PC-3 (cell line): ENCODE data around the gene GRIK1. TPM values are rescaled to one million over a fixed set of nuclear protein-coding genes. Genes with fewer than 3 reads are reported as not detected.

ENCODE experiments used
- ATAC-seq: fragments of 200-7000 bp; cut with Tn5 transposase; 2 replicates; pipeline ENCODE4 v1.9.1; 2020; ENCODE audit warnings: mild to moderate bottlenecking, moderate library complexity
- BruUV-seq: library from RNA; stranded (reverse); fragments of 400-500 nt; replicated peaks from 2 replicates; lab custom pipeline; 2021; lab: Mats Ljungman, UMichigan
- CTCF ChIA-PET: fragments of 300-600 bp; sonication (Branson Sonifier 250); formaldehyde crosslinking; loops from one replicate; lab custom pipeline; 2022; ENCODE audit warnings: antibody characterized with exemption; lab: Charles Lee
- POLR2A ChIA-PET: fragments of 300-600 bp; sonication (Branson Sonifier 250); formaldehyde crosslinking; loops from one replicate; lab custom pipeline; 2022; ENCODE audit warnings: antibody characterized with exemption; ENCODE audit not compliant: unreplicated experiment; lab: Charles Lee
- DNase-seq: peaks from one replicate; pipeline ENCODE4 v3.0.0-alpha.2; 2015
- H2AFZ ChIP-seq: fragments of 300-600 bp; sonication (generic); 2 replicates; pipeline ENCODE4 v1.6.0; 2016; ENCODE audit warnings: antibody characterized with exemption, low read length
- H3F3A ChIP-seq: fragments of 300-600 bp; sonication (generic); one replicate; pipeline ENCODE4 v1.6.0; 2017; ENCODE audit warnings: antibody characterized with exemption, low read length, control low read depth, mild to moderate bottlenecking; ENCODE audit not compliant: unreplicated experiment
- H3K27ac ChIP-seq: fragments of 300-600 bp; sonication (generic); 2 replicates; pipeline ENCODE4 v1.5.1; 2016; ENCODE audit warnings: mild to moderate bottlenecking, low read length
- H3K27me3 ChIP-seq: fragments of 300-600 bp; sonication (generic); 2 replicates; pipeline ENCODE4 v1.6.1; 2016; ENCODE audit warnings: low read length, mixed read lengths
- H3K36me3 ChIP-seq: fragments of 300-600 bp; sonication (generic); 2 replicates; pipeline ENCODE4 v1.6.1; 2016; ENCODE audit warnings: low read depth, mixed run types, low read length, mixed read lengths
- H3K4me1 ChIP-seq: fragments of 300-600 bp; sonication (generic); 2 replicates; pipeline ENCODE4 v1.5.1; 2016; ENCODE audit warnings: low read length; ENCODE audit not compliant: insufficient read depth
- H3K4me2 ChIP-seq: fragments of 300-600 bp; sonication (generic); 2 replicates; pipeline ENCODE4 v1.6.0; 2016; ENCODE audit warnings: low read length
- H3K4me3 ChIP-seq: fragments of 300-600 bp; sonication (generic); 2 replicates; pipeline ENCODE4 v1.5.1; 2016; ENCODE audit warnings: mild to moderate bottlenecking, low read length, mixed read lengths
- H3K79me2 ChIP-seq: fragments of 300-600 bp; sonication (generic); 2 replicates; pipeline ENCODE4 v1.6.1; 2017; ENCODE audit warnings: low read length, mixed read lengths
- H3K9ac ChIP-seq: fragments of 300-600 bp; sonication (generic); 2 replicates; pipeline ENCODE4 v1.6.0; 2016; ENCODE audit warnings: mild to moderate bottlenecking, low read length
- H3K9me2 ChIP-seq: fragments of 300-600 bp; sonication (generic); replicated peaks from 2 replicates; pipeline ENCODE4 v1.6.1; 2016; ENCODE audit warnings: mixed run types, low read length, mixed read lengths
- H3K9me3 ChIP-seq: fragments of 300-600 bp; sonication (generic); 2 replicates; pipeline ENCODE4 v1.6.1; 2016; ENCODE audit warnings: low read length, mixed read lengths
- H4K20me1 ChIP-seq: fragments of 300-600 bp; sonication (generic); 2 replicates; pipeline ENCODE4 v1.6.1; 2016; ENCODE audit warnings: low read length, mixed read lengths
- EZH2 ChIP-seq: fragments of 300-600 bp; sonication (generic); IDR thresholded peaks from one replicate; pipeline ENCODE4 v1.6.1; 2017; ENCODE audit warnings: antibody characterized with exemption, mild to moderate bottlenecking, low read length; ENCODE audit not compliant: unreplicated experiment
- EZH2phosphoT487 ChIP-seq: fragments of 300-600 bp; sonication (generic); IDR thresholded peaks from 2 replicates; pipeline ENCODE4 v1.6.1; 2018; ENCODE audit warnings: mild to moderate bottlenecking, antibody characterized with exemption, low read length, borderline replicate concordance
- intact Hi-C: fragments of 100-400 bp; cut with micrococcal nuclease; formaldehyde crosslinking; loops from 2 replicates; pipeline ENCODE4 v1.9.0; 2023
- total RNA-seq: library from RNA; depleted of rRNA; stranded (reverse); fragments of >200 nt; gene quantifications from 2 replicates; pipeline ENCODE4 v1.2.3, GENCODE V29; 2014; rRNA removed
- TF ChIP-seq, protein P1 (sequence below): fragments of 300-600 bp; sonication (generic); conservative IDR thresholded peaks from 2 replicates; pipeline ENCODE4 v1.5.1; 2017; ENCODE audit warnings: antibody characterized with exemption, low read depth, mild to moderate bottlenecking, low read length

The GRIK1 gene
- total RNA-seq, 1 experiment from 2014 or later, result not detected

DNA sequence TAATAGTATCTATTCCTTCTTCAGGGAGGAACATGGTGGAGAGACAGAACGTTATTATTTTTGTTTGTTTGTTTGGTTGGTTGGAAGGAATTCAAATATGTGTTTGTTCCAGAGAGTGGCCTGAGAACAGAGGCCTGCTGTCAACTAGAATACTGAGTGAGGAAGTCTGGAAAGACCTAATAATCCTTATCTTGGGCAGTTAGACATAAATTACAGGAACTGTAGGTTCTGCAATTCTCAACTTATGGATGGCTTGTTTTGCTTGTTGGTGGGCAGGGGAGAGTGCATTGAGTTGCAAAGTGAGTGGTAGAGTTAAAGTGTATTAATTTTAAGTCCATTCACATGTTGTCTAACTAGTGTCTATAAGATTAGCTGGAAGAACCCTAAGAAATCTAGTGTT is 443.5 kb downstream of the GRIK1 start:
- no peak overlapping the region for H3K9ac ChIP-seq
- POLR2A ChIA-PET, result interaction anchor here (0.7 kb wide), 1 partner anchor 147 kb away, joined by 3 read pairs; no protein-coding TSS in a partner anchor
- intact Hi-C loops, result no loop called here

DNA sequence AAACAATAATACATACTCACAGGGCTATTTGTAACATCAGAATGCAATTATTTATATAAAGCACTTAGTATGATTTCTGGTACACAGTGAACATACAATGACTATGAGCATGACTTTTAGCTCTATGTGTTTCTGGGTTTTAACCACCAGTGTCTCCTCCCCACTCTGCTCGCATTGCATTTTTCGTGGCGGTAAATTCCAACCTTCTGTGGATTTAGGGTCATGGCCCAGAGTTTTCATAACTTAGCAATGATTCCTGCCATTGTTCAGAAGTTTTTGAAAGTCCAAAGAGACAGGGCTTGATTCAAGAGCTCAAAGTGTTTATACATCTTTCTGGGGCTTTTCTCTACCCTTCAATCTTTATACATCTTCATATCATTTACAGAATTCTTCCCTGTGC is 449.8 kb downstream of the GRIK1 start:
- no peaks in the 10 kb centered on the region for H3F3A ChIP-seq
- intact Hi-C loops, result no loop called here
- TF ChIP-seq EZH2phosphoT487 (no peak), EZH2 (no peak)
- TF ChIP-seq, protein P1, sequence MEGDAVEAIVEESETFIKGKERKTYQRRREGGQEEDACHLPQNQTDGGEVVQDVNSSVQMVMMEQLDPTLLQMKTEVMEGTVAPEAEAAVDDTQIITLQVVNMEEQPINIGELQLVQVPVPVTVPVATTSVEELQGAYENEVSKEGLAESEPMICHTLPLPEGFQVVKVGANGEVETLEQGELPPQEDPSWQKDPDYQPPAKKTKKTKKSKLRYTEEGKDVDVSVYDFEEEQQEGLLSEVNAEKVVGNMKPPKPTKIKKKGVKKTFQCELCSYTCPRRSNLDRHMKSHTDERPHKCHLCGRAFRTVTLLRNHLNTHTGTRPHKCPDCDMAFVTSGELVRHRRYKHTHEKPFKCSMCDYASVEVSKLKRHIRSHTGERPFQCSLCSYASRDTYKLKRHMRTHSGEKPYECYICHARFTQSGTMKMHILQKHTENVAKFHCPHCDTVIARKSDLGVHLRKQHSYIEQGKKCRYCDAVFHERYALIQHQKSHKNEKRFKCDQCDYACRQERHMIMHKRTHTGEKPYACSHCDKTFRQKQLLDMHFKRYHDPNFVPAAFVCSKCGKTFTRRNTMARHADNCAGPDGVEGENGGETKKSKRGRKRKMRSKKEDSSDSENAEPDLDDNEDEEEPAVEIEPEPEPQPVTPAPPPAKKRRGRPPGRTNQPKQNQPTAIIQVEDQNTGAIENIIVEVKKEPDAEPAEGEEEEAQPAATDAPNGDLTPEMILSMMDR, result no peak
- no peaks in the 10 kb centered on the region for H3K9me2 ChIP-seq
- H3K27me3 ChIP-seq, result no peaks in the 10 kb centered on the region
- H2AFZ ChIP-seq, result no peak overlapping the region
- CTCF ChIA-PET, result no interaction called here
- H3K9ac ChIP-seq, result no peak overlapping the region
- H3K36me3 ChIP-seq, result no peaks in the 10 kb centered on the region
- BruUV-seq, result no TSS peak
- no peaks in the 10 kb centered on the region for H3K9me3 ChIP-seq
- no peaks in the 10 kb centered on the region for H3K79me2 ChIP-seq
- POLR2A ChIA-PET, result no interaction called here
- H3K4me3 ChIP-seq, result no peak overlapping the region
- no peak overlapping the region for H3K4me2 ChIP-seq
- ATAC-seq (no peak), DNase-seq (no peak)
- no peak overlapping the region for H3K27ac ChIP-seq
- no peaks in the 10 kb centered on the region for H4K20me1 ChIP-seq
- no peaks in the 10 kb centered on the region for H3K4me1 ChIP-seq

More for the DNA sequence above, 443.5 kb downstream of the GRIK1 start:
- no peaks in the 10 kb centered on the region for H3K79me2 ChIP-seq
- H3K4me3 ChIP-seq, result no peak overlapping the region
- H3K9me2 ChIP-seq, result no peaks in the 10 kb centered on the region
- DNase-seq, result no peak
- no peaks in the 10 kb centered on the region for H4K20me1 ChIP-seq
- no peak overlapping the region for H3K4me2 ChIP-seq
- no TSS peak for BruUV-seq
- H3K4me1 ChIP-seq, result no peaks in the 10 kb centered on the region
- no peak for ATAC-seq
- H3K36me3 ChIP-seq, result no peaks in the 10 kb centered on the region
- no peak for TF ChIP-seq EZH2phosphoT487
- TF ChIP-seq EZH2, result no peak
- TF ChIP-seq, protein P1, result no peak
- CTCF ChIA-PET, result no interaction called here
- no peaks in the 10 kb centered on the region for H3F3A ChIP-seq
- H3K9me3 ChIP-seq, result no peaks in the 10 kb centered on the region
- H2AFZ ChIP-seq, result no peak overlapping the region
- no peak overlapping the region for H3K27ac ChIP-seq
- no peaks in the 10 kb centered on the region for H3K27me3 ChIP-seq

DNA sequence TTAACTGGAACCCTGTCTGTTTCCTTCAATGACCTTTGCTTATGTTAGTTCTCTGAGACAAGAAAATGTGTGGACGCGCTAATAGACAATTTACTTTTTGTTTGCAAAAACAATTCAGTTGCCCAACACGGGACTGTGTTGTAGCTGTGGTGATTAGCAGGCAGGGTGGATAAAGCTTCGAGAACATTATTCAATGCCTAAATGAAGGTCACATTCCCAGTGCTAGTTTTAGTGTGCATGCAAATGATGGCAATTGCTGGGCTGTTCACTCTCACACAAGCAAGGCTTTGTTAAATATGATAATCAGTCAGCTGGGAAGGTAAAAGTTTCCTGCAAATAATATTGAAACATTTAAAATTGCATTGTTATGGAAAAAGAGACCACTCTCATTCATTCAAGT is 452.6 kb downstream of the GRIK1 start:
- Histone ChIP-seq H3K9ac (no peak overlapping the region), H2AFZ (no peak overlapping the region), H3K9me2 (no peaks in the 10 kb centered on the region), H3K4me1 (no peaks in the 10 kb centered on the region), H3K27ac (no peak overlapping the region), H3K4me3 (no peak overlapping the region), H3K36me3 (no peaks in the 10 kb centered on the region), H3K9me3 (no peaks in the 10 kb centered on the region), H3K27me3 (no peaks in the 10 kb centered on the region), H3K79me2 (no peaks in the 10 kb centered on the region), H4K20me1 (no peaks in the 10 kb centered on the region), H3F3A (no peaks in the 10 kb centered on the region), H3K4me2 (no peak overlapping the region)
- no peak for DNase-seq
- BruUV-seq, result no TSS peak
- ChIA-PET POLR2A (no interaction called here), CTCF (no interaction called here)
- TF ChIP-seq EZH2, result no peak
- TF ChIP-seq, protein P1, result no peak
- TF ChIP-seq EZH2phosphoT487, result no peak
- intact Hi-C loops, result no loop called here
- no peak for ATAC-seq

Other genes starting within 250 kb of the GRIK1 start
- not detected in 2 replicates for gene CLDN17, start 226.8 kb upstream of the GRIK1 start, total RNA-seq